Umbilical cord (tissue), 2 donors: ENCODE results near the gene MYO6. TPM values are rescaled to one million over a fixed set of nuclear protein-coding genes. Genes with fewer than 3 reads are reported as not detected.
"Not testable (repeated sequence)": the region's sequence is repeated elsewhere in the genome, so short reads cannot be mapped to it uniquely, and the experiment has no call there.

ENCODE experiments used
- DNase-seq: peaks from one replicate; pipeline ENCODE4 v3.0.0-alpha.2; 2015; ENCODE audit warnings: low spot score
- total RNA-seq: library from RNA; depleted of rRNA; stranded (reverse); fragments of >200 nt; gene quantifications from one replicate; pipeline ENCODE4 v1.2.3, GENCODE V29; 2014; ENCODE audit warnings: low replicate concordance; ENCODE audit not compliant: insufficient read depth

The MYO6 gene
- total RNA-seq, result 6.7 TPM

GRCh38 chr6:75748743-75749538 is at the start of gene MYO6:
Gene MYO6, plus strand, starts transcription at chr6:75749239. Its CDS starts 68,309 bp downstream, at chr6:75817548.
- DNase-seq, result peak; percentile 71

GRCh38 chr6:75708334-75708733 is 40.7 kb upstream of the MYO6 start:
- DNase-seq, result not testable (repeated sequence)

GRCh38 chr6:75711173-75711572 is 37.9 kb upstream of the MYO6 start:
- no peak for DNase-seq

- no peak for DNase-seq
Observed at GRCh38 chr6:75719133-75719532, 29.9 kb upstream of the MYO6 start.

- DNase-seq, result no peak
Observed at GRCh38 chr6:75723382-75723781, 25.7 kb upstream of the MYO6 start.

GRCh38 chr6:75727206-75727605 is 21.8 kb upstream of the MYO6 start:
- DNase-seq, result no peak

- not testable (repeated sequence) for DNase-seq
Observed at GRCh38 chr6:75731029-75731428, 18.0 kb upstream of the MYO6 start.

- no peak for DNase-seq
Observed at GRCh38 chr6:75735491-75736186, 13.4 kb upstream of the MYO6 start.

- DNase-seq, result no peak
Observed at GRCh38 chr6:75743971-75744370, 5.1 kb upstream of the MYO6 start.

GRCh38 chr6:75745404-75745803 is 3.6 kb upstream of the MYO6 start:
- DNase-seq, result no peak

GRCh38 chr6:75746221-75746620 is 2.8 kb upstream of the MYO6 start:
- DNase-seq, result no peak

- DNase-seq, result peak; percentile 31
Observed at GRCh38 chr6:75747152-75747992, 1.7 kb upstream of the MYO6 start.

- no peak for DNase-seq
Observed at GRCh38 chr6:75748003-75748742, 866 bp upstream of the MYO6 start.

GRCh38 chr6:75751443-75751842 is 2.4 kb downstream of the MYO6 start:
- no peak for DNase-seq

- DNase-seq, result peak; percentile 35
Observed at GRCh38 chr6:75752365-75752764, 3.3 kb downstream of the MYO6 start.

- no peak for DNase-seq
Observed at GRCh38 chr6:75755704-75756103, 6.7 kb downstream of the MYO6 start.

GRCh38 chr6:75757295-75757694 is 8.3 kb downstream of the MYO6 start:
- DNase-seq, result no peak

- no peak for DNase-seq
Observed at GRCh38 chr6:75758061-75758460, 9.0 kb downstream of the MYO6 start.

GRCh38 chr6:75759207-75759606 is 10.2 kb downstream of the MYO6 start:
- DNase-seq, result no peak

- DNase-seq, result peak; percentile 6
Observed at GRCh38 chr6:75760320-75760719, 11.3 kb downstream of the MYO6 start.

GRCh38 chr6:75761489-75761888 is 12.4 kb downstream of the MYO6 start:
- DNase-seq, result no peak
